Body of pancreas (tissue), 4 donors: Measurements from ENCODE around the gene WDR82.

ENCODE experiments used
- POLR2A ChIP-seq, 3 donors: fragments of 450-650 bp; IDR thresholded peaks; one replicate each; pipeline ENCODE4 v1.6.1; 2016; ENCODE audit warnings: antibody characterized with exemption in 3 of 3, mild to moderate bottlenecking in 2 of 3
- TF ChIP-seq, protein P1 (sequence below), 7 experiments: fragments of 450-650 bp in 4 of 7; fragments of 200-600 bp in 3 of 7; sonication (generic) in 3 of 7; IDR thresholded peaks; one replicate each; pipeline ENCODE4 v1.5.1; 2016 to 2019; ENCODE audit warnings: antibody characterized with exemption in 7 of 7

DNA sequence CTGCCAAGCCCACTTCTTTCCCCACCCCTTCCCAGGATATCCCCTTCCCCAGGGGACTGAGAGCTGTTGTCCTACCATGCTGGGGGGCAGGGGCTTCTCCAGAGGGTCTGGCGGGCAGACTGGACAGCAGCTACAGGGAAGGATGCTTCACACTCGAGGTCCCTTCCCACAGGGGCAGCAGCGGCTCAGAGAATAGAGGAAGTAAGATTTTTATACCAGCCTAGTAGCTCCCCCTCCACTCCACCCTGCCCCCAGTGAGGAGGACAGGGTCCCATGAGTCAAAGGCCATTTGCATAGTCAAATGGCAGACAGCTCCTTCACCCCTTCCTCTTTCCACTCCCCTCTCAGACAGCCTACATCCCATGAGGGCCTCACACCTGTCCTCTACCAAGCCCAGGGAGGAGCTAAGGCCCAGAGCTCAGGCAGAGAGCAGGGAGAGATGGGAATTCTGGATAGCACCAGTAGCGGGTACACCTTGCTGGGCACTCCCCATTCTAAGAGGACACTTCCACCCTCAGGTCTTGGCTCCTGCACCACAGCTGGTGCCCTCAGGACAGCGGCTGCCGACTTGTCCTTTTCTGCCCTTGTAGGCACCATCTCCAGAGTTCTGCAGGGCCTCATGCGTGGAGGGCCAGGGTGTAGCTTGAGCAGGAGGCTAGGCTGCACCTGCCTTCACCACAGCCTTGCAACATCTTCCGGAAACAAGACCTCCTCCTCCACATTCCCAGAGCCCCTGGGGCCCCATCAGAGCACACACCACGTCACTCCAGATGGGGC lies 52.8 kb downstream of the WDR82 start, which contains the start of gene TLR9:
- TF ChIP-seq, protein P1, sequence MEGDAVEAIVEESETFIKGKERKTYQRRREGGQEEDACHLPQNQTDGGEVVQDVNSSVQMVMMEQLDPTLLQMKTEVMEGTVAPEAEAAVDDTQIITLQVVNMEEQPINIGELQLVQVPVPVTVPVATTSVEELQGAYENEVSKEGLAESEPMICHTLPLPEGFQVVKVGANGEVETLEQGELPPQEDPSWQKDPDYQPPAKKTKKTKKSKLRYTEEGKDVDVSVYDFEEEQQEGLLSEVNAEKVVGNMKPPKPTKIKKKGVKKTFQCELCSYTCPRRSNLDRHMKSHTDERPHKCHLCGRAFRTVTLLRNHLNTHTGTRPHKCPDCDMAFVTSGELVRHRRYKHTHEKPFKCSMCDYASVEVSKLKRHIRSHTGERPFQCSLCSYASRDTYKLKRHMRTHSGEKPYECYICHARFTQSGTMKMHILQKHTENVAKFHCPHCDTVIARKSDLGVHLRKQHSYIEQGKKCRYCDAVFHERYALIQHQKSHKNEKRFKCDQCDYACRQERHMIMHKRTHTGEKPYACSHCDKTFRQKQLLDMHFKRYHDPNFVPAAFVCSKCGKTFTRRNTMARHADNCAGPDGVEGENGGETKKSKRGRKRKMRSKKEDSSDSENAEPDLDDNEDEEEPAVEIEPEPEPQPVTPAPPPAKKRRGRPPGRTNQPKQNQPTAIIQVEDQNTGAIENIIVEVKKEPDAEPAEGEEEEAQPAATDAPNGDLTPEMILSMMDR (IDR thresholded peaks at IDR 0.05): no peak
- no peak for TF ChIP-seq POLR2A (IDR thresholded peaks at IDR 0.05)
